Upper lobe of left lung (tissue), 4 donors: ENCODE results near the gene ALPG.
"Not testable (repeated sequence)": the region's sequence is repeated elsewhere in the genome, so short reads cannot be mapped to it uniquely, and the experiment has no call there.

Experiments used
- POLR2A ChIP-seq, 4 donors: fragments of 450-650 bp; IDR thresholded peaks; one replicate each; pipeline ENCODE4 v1.5.1; 2016 to 2017; ENCODE audit warnings: antibody characterized with exemption in 4 of 4, mild to moderate bottlenecking in 2 of 4
- POLR2AphosphoS5 ChIP-seq, 2 donors: sonication (generic); formaldehyde crosslinking; IDR thresholded peaks; one replicate each; pipeline ENCODE4 v1.5.1; 2017; ENCODE audit warnings: antibody characterized with exemption in 2 of 2

GRCh38 chr2:232381204-232382031, 25.2 kb upstream of the ALPG start:
- TF ChIP-seq POLR2A, POLR2AphosphoS5 (IDR thresholded peaks at IDR 0.05): not testable (repeated sequence)
